ENCODE measurements around the gene ARHGAP12.
"Not testable (repeated sequence)": the region's sequence is repeated elsewhere in the genome, so short reads cannot be mapped to it uniquely, and the experiment has no call there.

The ARHGAP12 gene

DNA sequence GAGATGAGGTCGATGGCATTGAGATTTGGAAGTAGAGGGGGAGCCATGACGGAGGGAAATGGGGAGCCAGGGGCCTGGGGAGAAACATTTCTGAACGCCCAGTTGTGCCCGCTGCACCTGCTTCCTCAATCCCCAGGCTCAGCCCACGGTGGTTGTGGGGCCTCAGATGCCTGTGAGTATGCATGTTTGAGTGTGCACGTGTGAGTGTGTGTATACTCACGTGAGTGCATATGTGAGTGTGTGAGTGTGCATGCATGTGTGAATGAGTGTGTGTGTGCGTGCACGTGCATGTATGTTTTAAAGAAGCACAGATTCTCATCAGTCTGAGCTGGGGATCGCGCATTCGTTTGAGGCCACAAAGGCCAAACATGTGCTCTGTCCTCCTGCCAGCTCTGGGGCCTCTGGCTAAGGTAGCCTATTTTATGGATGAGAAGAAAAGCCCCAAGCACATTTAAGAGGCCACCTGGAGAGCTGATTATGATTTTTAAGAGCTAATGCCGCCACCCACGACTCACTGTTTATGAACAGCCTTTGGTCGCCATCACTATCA, 154.8 kb downstream of the ARHGAP12 start:
- no CpG with 5 or more reads among the region's 15 CpGs for WGBS (ENCODE audit: extremely low coverage, insufficient coverage, low lambda C conversion rate)
- H3K36me3 ChIP-seq (ENCODE audit: control insufficient read depth, insufficient read depth, low read length), result no peaks in the 10 kb centered on the region
- no peak overlapping the region for H3K4me2 ChIP-seq (ENCODE audit: low read length)
- no peak overlapping the region for H3K18ac ChIP-seq (ENCODE audit: low read length)
- H2BK120ac ChIP-seq (ENCODE audit: low read depth, low read length), result no peak overlapping the region
- no peaks in the 10 kb centered on the region for H3K79me2 ChIP-seq (ENCODE audit: control insufficient read depth, insufficient read depth, low read length)
- H3K27ac ChIP-seq (ENCODE audit: low read depth, low read length), result no peak overlapping the region
- H3K79me1 ChIP-seq (ENCODE audit: low read length), result no peaks in the 10 kb centered on the region
- H3K27me3 ChIP-seq (ENCODE audit: insufficient read depth, low read length, poor library complexity), result no peaks in the 10 kb centered on the region
- no peak overlapping the region for H3K9ac ChIP-seq (ENCODE audit: low read length)
- no peak overlapping the region for H3K4me3 ChIP-seq (ENCODE audit: low read length)
- no peak overlapping the region for H3K23ac ChIP-seq (ENCODE audit: low read length)
- no peak for DNase-seq
- H4K8ac ChIP-seq (ENCODE audit: low read depth, low read length), result no peak overlapping the region
- no peak overlapping the region for H4K5ac ChIP-seq (ENCODE audit: low read length)
- H2BK15ac ChIP-seq (replicated peaks; ENCODE audit: low read depth), result no peak overlapping the region
- H2BK5ac ChIP-seq (ENCODE audit: low read length), result no peak overlapping the region
- no peaks in the 10 kb centered on the region for H3K4me1 ChIP-seq (ENCODE audit: control insufficient read depth, low read depth, low read length)
- no peak overlapping the region for H3K56ac ChIP-seq (ENCODE audit: low read length)
- no peak overlapping the region for H2AK5ac ChIP-seq (ENCODE audit: low read length)
- no peak overlapping the region for H3K4ac ChIP-seq (ENCODE audit: low read depth, low read length)

DNA sequence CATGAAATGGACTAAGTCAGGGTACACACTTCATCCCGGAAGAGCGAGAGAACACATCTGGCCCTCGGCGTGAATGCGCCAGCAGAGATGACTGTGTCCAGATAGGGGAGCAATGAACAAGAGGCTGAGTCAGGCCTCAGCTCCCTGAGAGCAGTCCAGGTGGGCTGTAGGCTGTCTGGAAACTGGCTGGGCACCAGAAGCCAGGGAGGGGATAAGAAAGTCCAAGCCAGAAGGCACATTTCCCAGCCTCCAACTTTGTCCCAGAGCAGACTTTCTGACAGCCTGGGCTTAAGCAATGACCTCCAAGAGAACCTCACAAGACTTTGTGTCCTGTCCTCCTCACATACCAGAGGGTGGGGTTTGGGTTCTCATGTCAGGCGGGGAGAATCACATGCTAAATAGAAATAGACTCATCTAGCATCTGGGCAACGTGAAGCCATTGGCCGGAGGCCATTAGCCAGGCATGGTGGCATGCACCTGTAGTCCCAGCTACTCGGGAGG, 157.2 kb downstream of the ARHGAP12 start:
- Histone ChIP-seq H3K79me1 (ENCODE audit: low read length) (no peaks in the 10 kb centered on the region), H3K27ac (ENCODE audit: low read depth, low read length) (no peak overlapping the region), H3K27me3 (ENCODE audit: insufficient read depth, low read length, poor library complexity) (no peaks in the 10 kb centered on the region), H3K9ac (ENCODE audit: low read length) (no peak overlapping the region), H3K4me3 (ENCODE audit: low read length) (no peak overlapping the region), H2BK5ac (ENCODE audit: low read length) (no peak overlapping the region), H4K8ac (ENCODE audit: low read depth, low read length) (no peak overlapping the region), H2BK120ac (ENCODE audit: low read depth, low read length) (no peak overlapping the region), H3K4me2 (ENCODE audit: low read length) (no peak overlapping the region), H3K56ac (ENCODE audit: low read length) (no peak overlapping the region), H3K4me1 (ENCODE audit: control insufficient read depth, low read depth, low read length) (no peaks in the 10 kb centered on the region), H3K36me3 (ENCODE audit: control insufficient read depth, insufficient read depth, low read length) (no peaks in the 10 kb centered on the region), H3K79me2 (ENCODE audit: control insufficient read depth, insufficient read depth, low read length) (no peaks in the 10 kb centered on the region), H2BK15ac (replicated peaks; ENCODE audit: low read depth) (no peak overlapping the region), H3K23ac (ENCODE audit: low read length) (no peak overlapping the region), H3K18ac (ENCODE audit: low read length) (no peak overlapping the region), H3K4ac (ENCODE audit: low read depth, low read length) (no peak overlapping the region), H2AK5ac (ENCODE audit: low read length) (no peak overlapping the region), H4K5ac (ENCODE audit: low read length) (no peak overlapping the region)
- no peak for DNase-seq
- no CpG with 5 or more reads among the region's 9 CpGs for WGBS (ENCODE audit: extremely low coverage, insufficient coverage, low lambda C conversion rate)

DNA sequence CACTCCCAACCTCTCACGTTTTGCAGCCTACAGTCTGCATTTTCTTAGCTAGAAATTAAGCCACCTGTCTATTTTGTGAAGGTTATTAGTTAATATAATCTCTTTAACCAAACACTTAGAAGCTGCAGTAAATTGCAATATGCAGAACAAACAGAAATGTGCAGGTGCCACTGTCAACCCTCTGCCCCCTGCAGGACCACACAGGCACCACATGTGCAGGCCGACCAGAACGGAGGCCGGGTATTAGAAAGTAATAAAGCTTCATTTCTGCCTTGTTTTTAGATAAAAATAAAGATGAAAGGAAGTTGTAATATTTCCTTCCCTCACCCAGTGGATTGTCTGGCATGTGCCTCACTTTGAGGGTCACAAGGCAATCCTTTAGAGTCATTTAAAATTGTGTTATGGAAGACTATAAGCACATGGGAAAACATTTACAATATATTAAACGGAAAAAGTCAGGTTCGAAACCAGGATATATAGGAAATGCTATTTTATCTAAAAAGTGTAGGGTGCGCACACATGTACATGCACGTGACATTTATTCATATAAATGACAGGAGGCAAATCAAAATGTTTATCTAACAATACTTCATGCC, 158.2 kb downstream of the ARHGAP12 start:
- no peaks in the 10 kb centered on the region for H3K27me3 ChIP-seq (ENCODE audit: insufficient read depth, low read length, poor library complexity)
- H3K4ac ChIP-seq (ENCODE audit: low read depth, low read length), result no peak overlapping the region
- no peak for DNase-seq
- H2BK5ac ChIP-seq (ENCODE audit: low read length), result no peak overlapping the region
- no peak overlapping the region for H3K4me2 ChIP-seq (ENCODE audit: low read length)
- no peak overlapping the region for H3K27ac ChIP-seq (ENCODE audit: low read depth, low read length)
- H3K4me3 ChIP-seq (ENCODE audit: low read length), result no peak overlapping the region
- no CpG with 5 or more reads among the region's 8 CpGs for WGBS (ENCODE audit: extremely low coverage, insufficient coverage, low lambda C conversion rate)
- H3K79me1 ChIP-seq (ENCODE audit: low read length), result no peaks in the 10 kb centered on the region
- no peaks in the 10 kb centered on the region for H3K36me3 ChIP-seq (ENCODE audit: control insufficient read depth, insufficient read depth, low read length)
- H2AK5ac ChIP-seq (ENCODE audit: low read length), result no peak overlapping the region
- no peak overlapping the region for H2BK15ac ChIP-seq (replicated peaks; ENCODE audit: low read depth)
- no peak overlapping the region for H3K9ac ChIP-seq (ENCODE audit: low read length)
- no peaks in the 10 kb centered on the region for H3K4me1 ChIP-seq (ENCODE audit: control insufficient read depth, low read depth, low read length)
- no peak overlapping the region for H3K56ac ChIP-seq (ENCODE audit: low read length)
- H2BK120ac ChIP-seq (ENCODE audit: low read depth, low read length), result no peak overlapping the region
- no peak overlapping the region for H3K18ac ChIP-seq (ENCODE audit: low read length)
- H4K8ac ChIP-seq (ENCODE audit: low read depth, low read length), result no peak overlapping the region
- no peaks in the 10 kb centered on the region for H3K79me2 ChIP-seq (ENCODE audit: control insufficient read depth, insufficient read depth, low read length)
- H3K23ac ChIP-seq (ENCODE audit: low read length), result no peak overlapping the region
- H4K5ac ChIP-seq (ENCODE audit: low read length), result no peak overlapping the region

DNA sequence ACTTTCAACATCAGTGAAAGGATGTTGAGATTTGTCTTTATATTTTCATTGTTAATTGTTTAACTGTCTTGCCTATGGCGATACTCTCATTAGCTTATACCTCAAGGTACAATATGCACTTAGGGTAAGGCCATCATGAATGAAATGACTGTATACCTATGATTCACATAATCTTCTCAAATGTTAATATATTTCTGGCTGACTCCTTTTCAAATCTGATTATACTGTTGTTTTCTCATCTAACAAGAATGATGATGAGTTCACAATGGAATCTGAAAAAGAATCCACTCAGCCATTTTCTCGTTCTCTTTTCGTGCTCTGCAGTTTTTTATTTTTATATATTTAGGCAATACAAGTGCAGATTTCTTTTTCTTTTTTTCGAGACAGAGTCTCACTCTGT, 159.1 kb downstream of the ARHGAP12 start:
- Histone ChIP-seq H4K5ac (ENCODE audit: low read length) (no peak overlapping the region), H3K9ac (ENCODE audit: low read length) (no peak overlapping the region), H3K4me1 (ENCODE audit: control insufficient read depth, low read depth, low read length) (no peaks in the 10 kb centered on the region), H4K8ac (ENCODE audit: low read depth, low read length) (no peak overlapping the region), H3K18ac (ENCODE audit: low read length) (no peak overlapping the region), H3K23ac (ENCODE audit: low read length) (no peak overlapping the region), H3K4ac (ENCODE audit: low read depth, low read length) (no peak overlapping the region), H2AK5ac (ENCODE audit: low read length) (no peak overlapping the region), H3K56ac (ENCODE audit: low read length) (no peak overlapping the region), H3K27ac (ENCODE audit: low read depth, low read length) (no peak overlapping the region), H3K4me3 (ENCODE audit: low read length) (no peak overlapping the region), H3K36me3 (ENCODE audit: control insufficient read depth, insufficient read depth, low read length) (no peaks in the 10 kb centered on the region), H3K79me1 (ENCODE audit: low read length) (no peaks in the 10 kb centered on the region), H2BK15ac (replicated peaks; ENCODE audit: low read depth) (no peak overlapping the region), H3K4me2 (ENCODE audit: low read length) (no peak overlapping the region), H2BK5ac (ENCODE audit: low read length) (no peak overlapping the region), H3K27me3 (ENCODE audit: insufficient read depth, low read length, poor library complexity) (no peaks in the 10 kb centered on the region), H3K79me2 (ENCODE audit: control insufficient read depth, insufficient read depth, low read length) (no peaks in the 10 kb centered on the region), H2BK120ac (ENCODE audit: low read depth, low read length) (no peak overlapping the region)
- WGBS (ENCODE audit: extremely low coverage, insufficient coverage, low lambda C conversion rate), result no CpG with 5 or more reads among the region's 4 CpGs
- no peak for DNase-seq

- not testable (repeated sequence) for H3K27me3 ChIP-seq (ENCODE audit: insufficient read depth, low read length, poor library complexity); H4K5ac ChIP-seq (ENCODE audit: low read length); H3K79me1 ChIP-seq (ENCODE audit: low read length); H2BK5ac ChIP-seq (ENCODE audit: low read length); H3K4me2 ChIP-seq (ENCODE audit: low read length); DNase-seq; H3K18ac ChIP-seq (ENCODE audit: low read length); H3K79me2 ChIP-seq (ENCODE audit: control insufficient read depth, insufficient read depth, low read length); H3K9ac ChIP-seq (ENCODE audit: low read length); H2BK120ac ChIP-seq (ENCODE audit: low read depth, low read length); H3K4me1 ChIP-seq (ENCODE audit: control insufficient read depth, low read depth, low read length); H3K4me3 ChIP-seq (ENCODE audit: low read length); H3K56ac ChIP-seq (ENCODE audit: low read length); H2AK5ac ChIP-seq (ENCODE audit: low read length); H3K4ac ChIP-seq (ENCODE audit: low read depth, low read length); H3K27ac ChIP-seq (ENCODE audit: low read depth, low read length); H4K8ac ChIP-seq (ENCODE audit: low read depth, low read length); H3K23ac ChIP-seq (ENCODE audit: low read length); H3K36me3 ChIP-seq (ENCODE audit: control insufficient read depth, insufficient read depth, low read length); H2BK15ac ChIP-seq (replicated peaks; ENCODE audit: low read depth)
- no CpG with 5 or more reads among the region's 7 CpGs for WGBS (ENCODE audit: extremely low coverage, insufficient coverage, low lambda C conversion rate)
These were observed 159.7 kb downstream of the ARHGAP12 start for GRCh38 chr10:31768935-31769334.

DNA sequence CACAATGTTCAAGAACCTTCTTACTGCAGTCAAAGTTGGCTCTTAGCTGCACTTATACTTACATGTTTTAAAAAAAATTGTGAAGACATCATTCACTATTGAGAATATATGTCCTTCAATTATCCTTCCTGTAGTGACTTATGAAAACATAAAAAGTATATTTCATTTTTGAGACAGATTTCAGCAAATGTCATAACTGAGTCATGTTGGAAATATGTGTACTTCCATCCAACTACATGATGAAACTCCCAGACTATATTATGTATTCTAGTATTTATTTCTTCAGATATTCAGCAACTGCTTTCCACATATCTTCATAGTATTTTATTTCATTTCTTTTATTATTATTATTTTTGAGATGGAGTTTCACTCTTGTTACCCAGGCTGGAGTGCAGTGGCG, 160.2 kb downstream of the ARHGAP12 start:
- no peak overlapping the region for H3K27ac ChIP-seq (ENCODE audit: low read depth, low read length)
- DNase-seq, result no peak
- no peak overlapping the region for H3K9ac ChIP-seq (ENCODE audit: low read length)
- no peak overlapping the region for H4K5ac ChIP-seq (ENCODE audit: low read length)
- H2BK15ac ChIP-seq (replicated peaks; ENCODE audit: low read depth), result no peak overlapping the region
- no peak overlapping the region for H4K8ac ChIP-seq (ENCODE audit: low read depth, low read length)
- no peak overlapping the region for H3K56ac ChIP-seq (ENCODE audit: low read length)
- H3K18ac ChIP-seq (ENCODE audit: low read length), result no peak overlapping the region
- no peaks in the 10 kb centered on the region for H3K79me1 ChIP-seq (ENCODE audit: low read length)
- no peak overlapping the region for H2BK120ac ChIP-seq (ENCODE audit: low read depth, low read length)
- no peak overlapping the region for H3K4ac ChIP-seq (ENCODE audit: low read depth, low read length)
- H3K4me1 ChIP-seq (ENCODE audit: control insufficient read depth, low read depth, low read length), result no peaks in the 10 kb centered on the region
- no peak overlapping the region for H2BK5ac ChIP-seq (ENCODE audit: low read length)
- H3K36me3 ChIP-seq (ENCODE audit: control insufficient read depth, insufficient read depth, low read length), result no peaks in the 10 kb centered on the region
- no peak overlapping the region for H3K4me2 ChIP-seq (ENCODE audit: low read length)
- H3K4me3 ChIP-seq (ENCODE audit: low read length), result no peak overlapping the region
- no peaks in the 10 kb centered on the region for H3K79me2 ChIP-seq (ENCODE audit: control insufficient read depth, insufficient read depth, low read length)
- no CpG with 5 or more reads among the region's 1 CpG for WGBS (ENCODE audit: extremely low coverage, insufficient coverage, low lambda C conversion rate)
- H2AK5ac ChIP-seq (ENCODE audit: low read length), result no peak overlapping the region
- no peak overlapping the region for H3K23ac ChIP-seq (ENCODE audit: low read length)
- H3K27me3 ChIP-seq (ENCODE audit: insufficient read depth, low read length, poor library complexity), result no peaks in the 10 kb centered on the region

All from mesendoderm (in vitro differentiated cells).